Fibroblast of lung (primary cell): ENCODE results near the gene FASTK. TPM values are rescaled to one million over a fixed set of nuclear protein-coding genes. Genes with fewer than 3 reads are reported as not detected.

Experiments used
- DNase-seq, 2 donors: peaks; one replicate each; pipeline versions ENCODE4 v3.0.0 to v3.0.0-alpha.2; 2010; ENCODE audit warnings: low read depth in 2 of 2
- H2AFZ ChIP-seq: 2 replicates; pipeline ENCODE4 v1.5.1; 2012; ENCODE audit warnings: low read length, control low read depth, inconsistent platforms
- H3K27ac ChIP-seq: 2 replicates; pipeline ENCODE4 v1.5.1; 2011; ENCODE audit warnings: low read length, control low read depth; ENCODE audit not compliant: insufficient read depth
- H3K27me3 ChIP-seq: 2 replicates; pipeline ENCODE4 v1.5.1; 2011; ENCODE audit warnings: mild to moderate bottlenecking, low read length; ENCODE audit not compliant: control insufficient read depth, insufficient read depth
- H3K36me3 ChIP-seq: 2 replicates; pipeline ENCODE4 v1.5.1; 2011; ENCODE audit warnings: low read length; ENCODE audit not compliant: control insufficient read depth, insufficient read depth
- H3K4me1 ChIP-seq: 2 replicates; pipeline ENCODE4 v1.5.1; 2011; ENCODE audit warnings: low read length; ENCODE audit not compliant: control insufficient read depth, insufficient read depth; ENCODE audit errors: extremely low read depth
- H3K4me2 ChIP-seq: 2 replicates; pipeline ENCODE4 v1.5.1; 2011; ENCODE audit warnings: low read length, control low read depth; ENCODE audit not compliant: insufficient read depth; ENCODE audit errors: extremely low read depth
- H3K4me3 ChIP-seq, 4 experiments: fragments of 200-600 bp in 1 of 4; sonication (generic) in 1 of 4; replicated peaks in 1 of 4; 2 replicates each; pipeline ENCODE4 v1.5.1; 2011 to 2016; ENCODE audit warnings: low read length in 4 of 4, low read depth in 3 of 4, mild to moderate bottlenecking in 3 of 4, control low read depth in 2 of 4, inconsistent platforms in 1 of 4, mixed read lengths in 1 of 4; ENCODE audit not compliant: insufficient read depth in 1 of 4; ENCODE audit errors: control extremely low read depth in 1 of 4
- H3K79me2 ChIP-seq: 2 replicates; pipeline ENCODE4 v1.5.1; 2012; ENCODE audit warnings: mild to moderate bottlenecking, low read length, inconsistent platforms; ENCODE audit not compliant: control insufficient read depth, insufficient read depth
- H3K9ac ChIP-seq: 2 replicates; pipeline ENCODE4 v1.5.1; 2011; ENCODE audit warnings: mild to moderate bottlenecking, low read length, control low read depth; ENCODE audit not compliant: insufficient read depth
- H3K9me3 ChIP-seq: 2 replicates; pipeline ENCODE4 v1.5.1; 2012; ENCODE audit warnings: low read depth, low read length; ENCODE audit not compliant: control insufficient read depth, insufficient read depth
- H4K20me1 ChIP-seq: 2 replicates; pipeline ENCODE4 v1.5.1; 2011; ENCODE audit warnings: low read length; ENCODE audit not compliant: control insufficient read depth, insufficient read depth; ENCODE audit errors: extremely low read depth
- EZH2 ChIP-seq: IDR thresholded peaks from 2 replicates; pipeline ENCODE4 v1.5.1; 2012; ENCODE audit warnings: low read length, control low read depth, mild to moderate bottlenecking; ENCODE audit errors: missing control alignments
- polyA plus RNA-seq, 2 donors: library from polyadenylated mRNA; depleted of rRNA in 1 of 2; stranded (reverse) in 1 of 2; unstranded in 1 of 2; fragments of >200 nt; gene quantifications; 2 replicates each; pipeline ENCODE4 v1.2.1, GENCODE V29; 2011 to 2012; ENCODE audit warnings: missing spikeins in 1 of 2
- total RNA-seq: library from RNA; depleted of rRNA; stranded (reverse); fragments of >200 nt; gene quantifications from 2 replicates; pipeline ENCODE4 v1.2.1, GENCODE V29; 2014
- TF ChIP-seq, protein P1 (sequence below), 2 donors: IDR thresholded peaks in 1 of 2; conservative IDR thresholded peaks in 1 of 2; 1 replicate in 1 of 2; 2 replicates in 1 of 2; pipeline ENCODE4 v1.5.1; 2011 to 2012; ENCODE audit warnings: low read length in 2 of 2, control low read depth in 1 of 2, inconsistent platforms in 1 of 2, low read depth in 1 of 2, mild to moderate bottlenecking in 1 of 2

The FASTK gene
- total and polyA plus RNA-seq, 2 donors (not counting 1 experiment from before 2014, with no cell fraction given), result 33.8 to 69.5 TPM

DNA sequence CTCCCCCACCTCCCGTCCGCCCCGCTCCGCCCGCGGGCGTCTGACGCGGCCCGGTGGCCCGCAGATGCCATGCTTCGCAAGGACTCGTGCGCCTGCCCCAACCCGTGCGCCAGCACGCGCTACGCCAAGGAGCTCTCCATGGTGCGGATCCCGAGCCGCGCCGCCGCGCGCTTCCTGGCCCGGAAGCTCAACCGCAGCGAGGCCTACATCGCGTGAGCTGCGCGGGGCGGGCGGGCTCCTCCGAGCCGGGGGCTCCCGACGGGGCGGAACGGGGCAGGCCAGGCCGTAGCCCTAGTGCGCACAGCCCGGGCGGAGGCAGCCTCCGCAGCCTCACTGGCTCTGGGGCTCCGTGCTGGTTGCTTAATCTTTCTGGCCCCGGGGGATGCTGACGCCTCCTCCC lies 29.5 kb downstream of the FASTK start:
- Histone ChIP-seq H3K9ac (no peak overlapping the region), H3K4me2 (no peak overlapping the region), H3K36me3 (no peaks in the 10 kb centered on the region), H3K79me2 (no peaks in the 10 kb centered on the region), H3K4me1 (peaks cover 8% of the 10 kb centered on the region), H3K4me3 (no peak overlapping the region), H3K27me3 (no peaks in the 10 kb centered on the region), H2AFZ (no peak overlapping the region), H3K27ac (no peak overlapping the region), H3K9me3 (no peaks in the 10 kb centered on the region), H4K20me1 (no peaks in the 10 kb centered on the region)
- DNase-seq, result peak; percentile 71 to 74
- TF ChIP-seq EZH2, result no peak
- TF ChIP-seq, protein P1, sequence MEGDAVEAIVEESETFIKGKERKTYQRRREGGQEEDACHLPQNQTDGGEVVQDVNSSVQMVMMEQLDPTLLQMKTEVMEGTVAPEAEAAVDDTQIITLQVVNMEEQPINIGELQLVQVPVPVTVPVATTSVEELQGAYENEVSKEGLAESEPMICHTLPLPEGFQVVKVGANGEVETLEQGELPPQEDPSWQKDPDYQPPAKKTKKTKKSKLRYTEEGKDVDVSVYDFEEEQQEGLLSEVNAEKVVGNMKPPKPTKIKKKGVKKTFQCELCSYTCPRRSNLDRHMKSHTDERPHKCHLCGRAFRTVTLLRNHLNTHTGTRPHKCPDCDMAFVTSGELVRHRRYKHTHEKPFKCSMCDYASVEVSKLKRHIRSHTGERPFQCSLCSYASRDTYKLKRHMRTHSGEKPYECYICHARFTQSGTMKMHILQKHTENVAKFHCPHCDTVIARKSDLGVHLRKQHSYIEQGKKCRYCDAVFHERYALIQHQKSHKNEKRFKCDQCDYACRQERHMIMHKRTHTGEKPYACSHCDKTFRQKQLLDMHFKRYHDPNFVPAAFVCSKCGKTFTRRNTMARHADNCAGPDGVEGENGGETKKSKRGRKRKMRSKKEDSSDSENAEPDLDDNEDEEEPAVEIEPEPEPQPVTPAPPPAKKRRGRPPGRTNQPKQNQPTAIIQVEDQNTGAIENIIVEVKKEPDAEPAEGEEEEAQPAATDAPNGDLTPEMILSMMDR (conservative IDR thresholded peaks at IDR 0.05 in 1 of 2, IDR thresholded peaks at IDR 0.05 in 1 of 2; ENCODE audit: low read depth in 1 of 2, low read length in 2 of 2), result no peak

DNA sequence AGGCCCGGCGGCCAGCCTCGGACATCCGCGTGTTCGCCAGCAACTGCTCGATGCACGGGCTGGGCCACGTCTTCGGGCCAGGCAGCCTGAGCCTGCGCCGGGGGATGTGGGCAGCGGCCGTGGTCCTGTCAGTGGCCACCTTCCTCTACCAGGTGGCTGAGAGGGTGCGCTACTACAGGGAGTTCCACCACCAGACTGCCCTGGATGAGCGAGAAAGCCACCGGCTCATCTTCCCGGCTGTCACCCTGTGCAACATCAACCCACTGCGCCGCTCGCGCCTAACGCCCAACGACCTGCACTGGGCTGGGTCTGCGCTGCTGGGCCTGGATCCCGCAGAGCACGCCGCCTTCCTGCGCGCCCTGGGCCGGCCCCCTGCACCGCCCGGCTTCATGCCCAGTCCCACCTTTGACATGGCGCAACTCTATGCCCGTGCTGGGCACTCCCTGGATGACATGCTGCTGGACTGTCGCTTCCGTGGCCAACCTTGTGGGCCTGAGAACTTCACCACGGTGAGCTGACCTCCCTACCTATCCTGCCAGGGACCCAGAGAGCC lies 31.6 kb downstream of the FASTK start:
- Histone ChIP-seq H3K36me3 (peaks cover 2% of the 10 kb centered on the region), H2AFZ (no peak overlapping the region), H3K27me3 (no peaks in the 10 kb centered on the region), H3K4me2 (no peak overlapping the region), H3K9me3 (no peaks in the 10 kb centered on the region), H3K27ac (no peak overlapping the region), H4K20me1 (no peaks in the 10 kb centered on the region), H3K79me2 (no peaks in the 10 kb centered on the region), H3K9ac (no peak overlapping the region), H3K4me1 (peaks cover 8% of the 10 kb centered on the region), H3K4me3 (no peak overlapping the region)
- no peak for TF ChIP-seq EZH2
- TF ChIP-seq, protein P1 (conservative IDR thresholded peaks at IDR 0.05 in 1 of 2, IDR thresholded peaks at IDR 0.05 in 1 of 2; ENCODE audit: low read depth in 1 of 2, low read length in 2 of 2), result no peak
- DNase-seq, result no peak

DNA sequence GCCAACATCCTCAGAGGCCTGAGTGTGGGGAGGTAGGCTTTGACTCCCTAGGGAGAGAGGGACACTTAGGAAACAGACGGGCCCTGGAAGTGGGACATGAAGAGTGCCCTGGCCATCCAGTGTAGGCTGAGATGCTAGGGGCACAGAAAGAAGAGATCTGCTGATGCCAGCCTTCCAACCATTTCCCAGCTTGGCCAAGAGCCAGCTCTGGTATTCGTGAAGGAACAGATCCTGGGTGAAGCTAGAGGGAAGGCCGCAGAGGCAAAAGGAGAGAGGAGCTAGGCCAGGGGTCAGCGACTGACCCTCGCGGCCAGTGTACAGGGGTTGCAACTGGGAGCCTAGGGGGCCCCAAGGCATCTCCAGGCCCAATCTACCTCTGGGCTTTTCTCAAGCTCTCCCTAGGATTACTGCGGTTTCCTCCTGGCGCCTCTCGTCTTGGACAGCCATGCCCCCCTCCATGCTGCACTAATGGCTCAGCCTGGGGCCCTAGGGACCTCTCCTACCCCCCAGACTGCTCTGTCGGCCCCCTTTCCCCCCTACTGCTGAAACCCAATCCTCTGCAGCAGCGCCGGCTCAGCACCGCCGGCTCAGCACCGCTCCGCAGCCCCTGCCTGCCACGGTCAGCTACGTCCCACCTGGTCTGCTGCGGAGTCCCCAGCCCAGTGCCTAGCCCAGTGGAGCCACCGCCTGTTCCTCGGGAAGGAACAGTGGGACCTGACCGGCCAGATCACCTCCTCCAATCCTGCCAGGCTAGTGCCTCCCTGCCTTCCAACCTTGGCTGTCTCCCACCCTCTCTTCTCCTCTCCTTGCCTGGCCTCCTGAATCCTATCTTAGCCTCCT lies 32.4 kb downstream of the FASTK start, which contains the start of gene ASIC3:
Gene ASIC3 (plus strand): TSS at position 556 of the 840 bp plus-strand sequence. CDS start 355 bp downstream, outside the sequence.
- no peak within 1 kb of the TSS for H3K9ac ChIP-seq
- H3K27me3 ChIP-seq, result no peaks in the 10 kb centered on the region
- no peaks in the 10 kb centered on the region for H4K20me1 ChIP-seq
- H3K4me1 ChIP-seq, result peaks cover 8% of the 10 kb centered on the region
- no peak within 1 kb of the TSS for H3K27ac ChIP-seq
- no peaks in the 10 kb centered on the region for H3K79me2 ChIP-seq
- no peak for DNase-seq
- no peak within 1 kb of the TSS for H2AFZ ChIP-seq
- H3K36me3 ChIP-seq, result peaks cover 2% of the 10 kb centered on the region
- no peak for TF ChIP-seq EZH2
- TF ChIP-seq, protein P1 (conservative IDR thresholded peaks at IDR 0.05 in 1 of 2, IDR thresholded peaks at IDR 0.05 in 1 of 2; ENCODE audit: low read depth in 1 of 2, low read length in 2 of 2), result no peak
- no peak within 1 kb of the TSS for H3K4me3 ChIP-seq
- no peak within 1 kb of the TSS for H3K4me2 ChIP-seq
- H3K9me3 ChIP-seq, result no peaks in the 10 kb centered on the region
